ENCODE data around the gene RNF144A.

- TF ChIP-seq CTCF (IDR thresholded peaks at IDR 0.05) (no peak), POLR2A (IDR thresholded peaks at IDR 0.05) (no peak)
Observed at GRCh38 chr2:6879011-6879410, 38.2 kb upstream of the RNF144A start.

Measured in suprapubic skin (tissue), 3 donors.